Measurements from ENCODE around the gene PISD.

Gene PISD

DNA sequence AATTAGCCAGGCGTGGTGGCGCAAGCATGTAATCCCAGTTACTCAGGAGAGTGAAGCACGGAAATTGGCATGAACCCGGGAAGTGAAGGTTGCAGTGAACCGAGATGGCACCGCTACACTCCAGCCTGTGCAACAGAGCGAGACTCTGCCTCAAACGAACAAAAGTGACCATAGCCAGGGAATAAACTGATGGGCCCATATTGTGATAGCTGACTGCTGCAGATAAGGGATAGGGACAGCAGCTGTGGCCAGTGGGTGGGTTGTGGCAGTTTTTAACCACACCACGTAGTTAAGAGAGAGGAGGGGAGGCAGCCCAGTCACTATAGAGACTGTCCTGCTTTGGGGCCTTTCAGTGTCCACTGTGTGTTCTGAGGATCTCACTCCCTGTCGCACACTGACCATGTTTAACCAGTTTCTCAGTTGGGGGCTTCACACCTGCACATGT is 58.9 kb downstream of the PISD start:
- no peak for ATAC-seq
- TF ChIP-seq BACH2 (CRISPR knock-in tag; IDR thresholded peaks at IDR 0.05; ENCODE audit: borderline replicate concordance) (no peak), SNAI2 (CRISPR knock-in tag; IDR thresholded peaks at IDR 0.05) (no peak), ZNF70 (CRISPR knock-in tag; IDR thresholded peaks at IDR 0.05) (no peak), ESRRG (CRISPR knock-in tag; IDR thresholded peaks at IDR 0.05) (no peak), OSR1 (CRISPR knock-in tag; IDR thresholded peaks at IDR 0.05) (no peak), ARNTL (CRISPR knock-in tag; IDR thresholded peaks at IDR 0.05; ENCODE audit: borderline replicate concordance, low read depth) (no peak), ZNF8 (CRISPR knock-in tag; IDR thresholded peaks at IDR 0.05) (no peak), ISL1 (CRISPR knock-in tag; IDR thresholded peaks at IDR 0.05) (no peak), RARB (CRISPR knock-in tag; IDR thresholded peaks at IDR 0.05) (no peak)
- TF ChIP-seq, protein P1, sequence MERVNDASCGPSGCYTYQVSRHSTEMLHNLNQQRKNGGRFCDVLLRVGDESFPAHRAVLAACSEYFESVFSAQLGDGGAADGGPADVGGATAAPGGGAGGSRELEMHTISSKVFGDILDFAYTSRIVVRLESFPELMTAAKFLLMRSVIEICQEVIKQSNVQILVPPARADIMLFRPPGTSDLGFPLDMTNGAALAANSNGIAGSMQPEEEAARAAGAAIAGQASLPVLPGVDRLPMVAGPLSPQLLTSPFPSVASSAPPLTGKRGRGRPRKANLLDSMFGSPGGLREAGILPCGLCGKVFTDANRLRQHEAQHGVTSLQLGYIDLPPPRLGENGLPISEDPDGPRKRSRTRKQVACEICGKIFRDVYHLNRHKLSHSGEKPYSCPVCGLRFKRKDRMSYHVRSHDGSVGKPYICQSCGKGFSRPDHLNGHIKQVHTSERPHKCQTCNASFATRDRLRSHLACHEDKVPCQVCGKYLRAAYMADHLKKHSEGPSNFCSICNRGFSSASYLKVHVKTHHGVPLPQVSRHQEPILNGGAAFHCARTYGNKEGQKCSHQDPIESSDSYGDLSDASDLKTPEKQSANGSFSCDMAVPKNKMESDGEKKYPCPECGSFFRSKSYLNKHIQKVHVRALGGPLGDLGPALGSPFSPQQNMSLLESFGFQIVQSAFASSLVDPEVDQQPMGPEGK (CRISPR knock-in tag; IDR thresholded peaks at IDR 0.05; ENCODE audit: borderline replicate concordance), result no peak
- TF ChIP-seq, protein P2, sequence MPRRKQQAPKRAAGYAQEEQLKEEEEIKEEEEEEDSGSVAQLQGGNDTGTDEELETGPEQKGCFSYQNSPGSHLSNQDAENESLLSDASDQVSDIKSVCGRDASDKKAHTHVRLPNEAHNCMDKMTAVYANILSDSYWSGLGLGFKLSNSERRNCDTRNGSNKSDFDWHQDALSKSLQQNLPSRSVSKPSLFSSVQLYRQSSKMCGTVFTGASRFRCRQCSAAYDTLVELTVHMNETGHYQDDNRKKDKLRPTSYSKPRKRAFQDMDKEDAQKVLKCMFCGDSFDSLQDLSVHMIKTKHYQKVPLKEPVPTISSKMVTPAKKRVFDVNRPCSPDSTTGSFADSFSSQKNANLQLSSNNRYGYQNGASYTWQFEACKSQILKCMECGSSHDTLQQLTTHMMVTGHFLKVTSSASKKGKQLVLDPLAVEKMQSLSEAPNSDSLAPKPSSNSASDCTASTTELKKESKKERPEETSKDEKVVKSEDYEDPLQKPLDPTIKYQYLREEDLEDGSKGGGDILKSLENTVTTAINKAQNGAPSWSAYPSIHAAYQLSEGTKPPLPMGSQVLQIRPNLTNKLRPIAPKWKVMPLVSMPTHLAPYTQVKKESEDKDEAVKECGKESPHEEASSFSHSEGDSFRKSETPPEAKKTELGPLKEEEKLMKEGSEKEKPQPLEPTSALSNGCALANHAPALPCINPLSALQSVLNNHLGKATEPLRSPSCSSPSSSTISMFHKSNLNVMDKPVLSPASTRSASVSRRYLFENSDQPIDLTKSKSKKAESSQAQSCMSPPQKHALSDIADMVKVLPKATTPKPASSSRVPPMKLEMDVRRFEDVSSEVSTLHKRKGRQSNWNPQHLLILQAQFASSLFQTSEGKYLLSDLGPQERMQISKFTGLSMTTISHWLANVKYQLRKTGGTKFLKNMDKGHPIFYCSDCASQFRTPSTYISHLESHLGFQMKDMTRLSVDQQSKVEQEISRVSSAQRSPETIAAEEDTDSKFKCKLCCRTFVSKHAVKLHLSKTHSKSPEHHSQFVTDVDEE (CRISPR knock-in tag; IDR thresholded peaks at IDR 0.05), result no peak

DNA sequence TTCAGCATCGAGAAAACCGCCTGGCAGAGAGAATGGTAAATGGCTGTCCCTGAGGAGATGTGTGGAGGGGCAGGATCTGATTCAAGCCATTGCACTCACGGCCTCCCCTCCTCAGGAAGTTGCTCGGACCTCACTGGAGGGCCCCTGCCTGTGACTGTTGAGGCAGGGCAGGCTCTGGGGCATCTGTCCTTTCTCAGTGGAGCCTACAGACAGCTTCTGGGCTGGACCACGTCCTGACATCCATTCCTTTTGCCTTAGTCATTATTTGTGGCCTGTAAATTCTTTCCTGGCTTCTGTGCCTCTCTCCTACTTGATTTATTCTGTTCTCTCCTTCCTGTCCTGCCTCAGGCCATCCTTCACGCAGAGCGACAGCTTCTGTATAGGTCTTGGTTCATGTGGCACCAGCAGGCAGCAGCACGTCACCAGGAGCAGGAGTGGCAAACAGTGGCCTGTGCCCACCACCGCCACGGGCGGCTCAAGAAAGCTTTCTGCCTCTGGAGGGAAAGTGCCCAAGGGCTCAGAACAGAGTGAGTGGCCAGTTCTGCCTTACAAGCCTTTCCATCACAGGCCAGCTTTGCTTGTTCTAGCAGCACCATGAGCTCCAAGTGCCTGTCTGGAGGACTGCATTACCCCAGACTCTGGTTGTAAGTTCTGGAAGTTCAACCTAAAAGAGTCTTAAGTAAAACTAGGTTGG is 59.6 kb downstream of the PISD start:
- ATAC-seq, result peak; percentile 96
- TF ChIP-seq TCF4 (CRISPR knock-in tag; IDR thresholded peaks at IDR 0.05; ENCODE audit: borderline replicate concordance) (peak; percentile 38; the same call in 1 of the 2 replicates), ZC3H10 (CRISPR knock-in tag; IDR thresholded peaks at IDR 0.05) (0 out of 2 replicates have a peak, but pooled peaks have one; percentile 9), CREB5 (CRISPR knock-in tag; IDR thresholded peaks at IDR 0.05; ENCODE audit: low read depth) (peak; percentile 71; the same call in 1 of the 2 replicates), SNAI2 (CRISPR knock-in tag; IDR thresholded peaks at IDR 0.05) (no peak), ESRRG (CRISPR knock-in tag; IDR thresholded peaks at IDR 0.05) (no peak), ARNTL (CRISPR knock-in tag; IDR thresholded peaks at IDR 0.05; ENCODE audit: borderline replicate concordance, low read depth) (no peak), OSR1 (CRISPR knock-in tag; IDR thresholded peaks at IDR 0.05) (no peak), ZNF70 (CRISPR knock-in tag; IDR thresholded peaks at IDR 0.05) (no peak), ISL1 (CRISPR knock-in tag; IDR thresholded peaks at IDR 0.05) (peak; percentile 77), RARB (CRISPR knock-in tag; IDR thresholded peaks at IDR 0.05) (peak; percentile 49; the same call in 1 of the 2 replicates), GLIS3 (CRISPR knock-in tag; IDR thresholded peaks at IDR 0.05) (no peak), ZFP3 (CRISPR knock-in tag; IDR thresholded peaks at IDR 0.05) (0 out of 2 replicates have a peak, but pooled peaks have one; percentile 22), TOX (CRISPR knock-in tag; IDR thresholded peaks at IDR 0.05; ENCODE audit: borderline replicate concordance) (peak; percentile 73), BACH2 (CRISPR knock-in tag; IDR thresholded peaks at IDR 0.05; ENCODE audit: borderline replicate concordance) (no peak), ZNF8 (CRISPR knock-in tag; IDR thresholded peaks at IDR 0.05) (no peak; the same call in 1 of the 2 replicates)
- TF ChIP-seq, protein P2 (CRISPR knock-in tag; IDR thresholded peaks at IDR 0.05), result peak; percentile 43; the same call in 1 of the 2 replicates
- TF ChIP-seq, protein P1 (CRISPR knock-in tag; IDR thresholded peaks at IDR 0.05; ENCODE audit: borderline replicate concordance), result 0 out of 2 replicates have a peak, but pooled peaks have one; percentile 65
- TF ChIP-seq, protein P3, sequence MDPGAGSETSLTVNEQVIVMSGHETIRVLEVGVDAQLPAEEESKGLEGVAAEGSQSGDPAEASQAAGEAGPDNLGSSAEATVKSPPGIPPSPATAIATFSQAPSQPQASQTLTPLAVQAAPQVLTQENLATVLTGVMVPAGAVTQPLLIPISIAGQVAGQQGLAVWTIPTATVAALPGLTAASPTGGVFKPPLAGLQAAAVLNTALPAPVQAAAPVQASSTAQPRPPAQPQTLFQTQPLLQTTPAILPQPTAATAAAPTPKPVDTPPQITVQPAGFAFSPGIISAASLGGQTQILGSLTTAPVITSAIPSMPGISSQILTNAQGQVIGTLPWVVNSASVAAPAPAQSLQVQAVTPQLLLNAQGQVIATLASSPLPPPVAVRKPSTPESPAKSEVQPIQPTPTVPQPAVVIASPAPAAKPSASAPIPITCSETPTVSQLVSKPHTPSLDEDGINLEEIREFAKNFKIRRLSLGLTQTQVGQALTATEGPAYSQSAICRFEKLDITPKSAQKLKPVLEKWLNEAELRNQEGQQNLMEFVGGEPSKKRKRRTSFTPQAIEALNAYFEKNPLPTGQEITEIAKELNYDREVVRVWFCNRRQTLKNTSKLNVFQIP (CRISPR knock-in tag; IDR thresholded peaks at IDR 0.05; ENCODE audit: borderline replicate concordance, low read depth), result peak; percentile 22; the same call in 1 of the 2 replicates
- TF ChIP-seq, protein P4, sequence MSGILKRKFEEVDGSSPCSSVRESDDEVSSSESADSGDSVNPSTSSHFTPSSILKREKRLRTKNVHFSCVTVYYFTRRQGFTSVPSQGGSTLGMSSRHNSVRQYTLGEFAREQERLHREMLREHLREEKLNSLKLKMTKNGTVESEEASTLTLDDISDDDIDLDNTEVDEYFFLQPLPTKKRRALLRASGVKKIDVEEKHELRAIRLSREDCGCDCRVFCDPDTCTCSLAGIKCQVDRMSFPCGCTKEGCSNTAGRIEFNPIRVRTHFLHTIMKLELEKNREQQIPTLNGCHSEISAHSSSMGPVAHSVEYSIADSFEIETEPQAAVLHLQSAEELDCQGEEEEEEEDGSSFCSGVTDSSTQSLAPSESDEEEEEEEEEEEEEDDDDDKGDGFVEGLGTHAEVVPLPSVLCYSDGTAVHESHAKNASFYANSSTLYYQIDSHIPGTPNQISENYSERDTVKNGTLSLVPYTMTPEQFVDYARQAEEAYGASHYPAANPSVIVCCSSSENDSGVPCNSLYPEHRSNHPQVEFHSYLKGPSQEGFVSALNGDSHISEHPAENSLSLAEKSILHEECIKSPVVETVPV (CRISPR knock-in tag; IDR thresholded peaks at IDR 0.05), result no peak

All from SK-N-SH treated with all-trans-retinoic acid at 6 μM for 48 hours (cell line).